SK-N-SH (cell line): Measurements from ENCODE around the gene NT5M. TPM values are rescaled to one million over a fixed set of nuclear protein-coding genes. Genes with fewer than 3 reads are reported as not detected.

Experiments used
- CTCF ChIA-PET: fragments of 300-600, 350-600 bp; formaldehyde crosslinking; extraction: SDS; loops from one replicate; lab custom pipeline; 2021; lab: Yijun Ruan, JAX
- POLR2A ChIA-PET: fragments of 350-600 bp; sonication (Branson Sonifier 250); formaldehyde crosslinking; extraction: SDS; loops from one replicate; lab custom pipeline; 2020; ENCODE audit warnings: antibody characterized with exemption, inconsistent platforms; lab: Yijun Ruan, JAX
- DNase-seq: peaks from one replicate; pipeline ENCODE4 v3.0.0; 2012
- H2AFZ ChIP-seq: fragments of 200-600 bp; sonication (generic); 2 replicates; pipeline ENCODE4 v1.8.1; 2016; ENCODE audit warnings: antibody characterized with exemption, mild to moderate bottlenecking, low read depth
- H3F3A ChIP-seq: fragments of 200-600 bp; sonication (generic); replicated peaks from 2 replicates; pipeline ENCODE3; 2016; ENCODE audit warnings: antibody characterized with exemption, mild to moderate bottlenecking; ENCODE audit not compliant: insufficient read depth
- H3K27ac ChIP-seq, 2 experiments: fragments of 200-500 bp in 1 of 2; fragments of 200-600 bp in 1 of 2; sonication (Bioruptor generic) in 1 of 2; sonication (generic), shearing (Covaris generic) in 1 of 2; 2 replicates each; pipeline versions ENCODE4 v1.5.1 to v1.6.1; 2014 to 2016; ENCODE audit warnings: low read depth in 2 of 2, inconsistent platforms in 1 of 2, low read length in 1 of 2, mild to moderate bottlenecking in 1 of 2, mixed read lengths in 1 of 2
- H3K27me3 ChIP-seq: fragments of 200-600 bp; sonication (generic), shearing (Covaris generic); 2 replicates; pipeline ENCODE4 v1.6.1; 2016; ENCODE audit warnings: mixed run types; ENCODE audit not compliant: insufficient read depth
- H3K36me3 ChIP-seq, 2 experiments: fragments of 200-500 bp in 1 of 2; fragments of 200-600 bp in 1 of 2; sonication (Bioruptor generic) in 1 of 2; sonication (generic) in 1 of 2; replicated peaks in 1 of 2; 2 replicates each; pipeline versions ENCODE3 to v1.5.1; 2014 to 2016; ENCODE audit warnings: low read length in 1 of 2, mild to moderate bottlenecking in 1 of 2; ENCODE audit not compliant: insufficient read depth in 2 of 2, control insufficient read depth in 1 of 2
- H3K4me1 ChIP-seq, 2 experiments: fragments of 200-500 bp in 1 of 2; fragments of 200-600 bp in 1 of 2; sonication (Bioruptor generic) in 1 of 2; sonication (generic), shearing (Covaris generic) in 1 of 2; 2 replicates each; pipeline versions ENCODE4 v1.5.1 to v1.6.1; 2014 to 2016; ENCODE audit warnings: low read depth in 1 of 2, low read length in 1 of 2, mixed run types in 1 of 2; ENCODE audit not compliant: insufficient read depth in 2 of 2, control insufficient read depth in 1 of 2
- H3K4me2 ChIP-seq: fragments of 200-600 bp; sonication (generic), shearing (Covaris generic); 2 replicates; pipeline ENCODE4 v1.6.1; 2017; ENCODE audit warnings: mixed run types
- H3K4me3 ChIP-seq, 2 experiments: fragments of 200-500 bp in 1 of 2; fragments of 200-600 bp in 1 of 2; sonication (Bioruptor generic) in 1 of 2; sonication (generic), shearing (Covaris generic) in 1 of 2; 2 replicates each; pipeline versions ENCODE4 v1.5.1 to v1.8.1; 2014 to 2016; ENCODE audit warnings: low read depth in 2 of 2, inconsistent platforms in 1 of 2, low read length in 1 of 2, mild to moderate bottlenecking in 1 of 2, mixed read lengths in 1 of 2, moderate library complexity in 1 of 2
- H3K79me2 ChIP-seq: fragments of 200-600 bp; sonication (generic); 2 replicates; pipeline ENCODE4 v1.8.1; 2017; ENCODE audit warnings: mild to moderate bottlenecking; ENCODE audit not compliant: insufficient read depth
- H3K9ac ChIP-seq: fragments of 200-600 bp; sonication (generic); 2 replicates; pipeline ENCODE4 v1.6.1; 2017; ENCODE audit warnings: mixed run types
- H3K9me2 ChIP-seq: fragments of 200-600 bp; sonication (generic); 2 replicates; pipeline ENCODE4 v1.6.1; 2017; ENCODE audit warnings: mixed run types
- H3K9me3 ChIP-seq: fragments of 200-600 bp; sonication (generic); 2 replicates; pipeline ENCODE4 v1.6.1; 2017; ENCODE audit warnings: mixed run types, mild to moderate bottlenecking, moderate library complexity
- H4K20me1 ChIP-seq: fragments of 200-600 bp; sonication (generic); 2 replicates; pipeline ENCODE4 v1.6.1; 2017; ENCODE audit warnings: mild to moderate bottlenecking, mixed run types; ENCODE audit not compliant: insufficient read depth
- CHD2 ChIP-seq: fragments of 150-350 bp; IDR thresholded peaks from 2 replicates; pipeline ENCODE4 v1.6.1; 2018; ENCODE audit warnings: low read length; ENCODE audit not compliant: partially characterized antibody
- ELF1 ChIP-seq: IDR thresholded peaks from 2 replicates; pipeline ENCODE4 v1.4.0; 2012
- EZH2phosphoT487 ChIP-seq: fragments of 200-600 bp; sonication (generic); IDR thresholded peaks from 2 replicates; pipeline ENCODE4 v1.6.1; 2017; ENCODE audit warnings: low read depth, mixed run types, mild to moderate bottlenecking, antibody characterized with exemption, moderate library complexity, borderline replicate concordance
- FOSL2 ChIP-seq: IDR thresholded peaks from 2 replicates; pipeline ENCODE4 v1.4.0; 2012; ENCODE audit warnings: low read depth, mild to moderate bottlenecking, moderate library complexity, borderline replicate concordance
- FOXM1 ChIP-seq: IDR thresholded peaks from 2 replicates; pipeline ENCODE4 v1.4.0; 2012; ENCODE audit warnings: low read depth, mild to moderate bottlenecking
- GABPA ChIP-seq: IDR thresholded peaks from 2 replicates; pipeline ENCODE4 v1.4.0; 2012; ENCODE audit warnings: low read depth, mild to moderate bottlenecking
- GATA2 ChIP-seq: sonication (generic); formaldehyde crosslinking; IDR thresholded peaks from 2 replicates; pipeline ENCODE4 v1.5.0; 2020; ENCODE audit warnings: mild to moderate bottlenecking, missing genetic modification reagents
- JUND ChIP-seq: IDR thresholded peaks from 2 replicates; pipeline ENCODE4 v1.4.0; 2012
- MXI1 ChIP-seq: IDR thresholded peaks from 2 replicates; pipeline ENCODE4 v1.6.1; 2012; ENCODE audit warnings: mild to moderate bottlenecking, low read depth, low read length, improper control_type of control experiment
- RCOR1 ChIP-seq: fragments of 150-350 bp; IDR thresholded peaks from 2 replicates; pipeline ENCODE4 v1.6.1; 2017; ENCODE audit warnings: antibody characterized with exemption, low read length
- SIN3A ChIP-seq: IDR thresholded peaks from 2 replicates; pipeline ENCODE4 v1.6.1; 2012; ENCODE audit warnings: low read depth, mild to moderate bottlenecking, low read length, moderate library complexity, borderline replicate concordance
- TAF1 ChIP-seq: IDR thresholded peaks from 2 replicates; pipeline ENCODE4 v1.6.1; 2012; ENCODE audit warnings: low read depth, mild to moderate bottlenecking, low read length, moderate library complexity, borderline replicate concordance
- ZBTB33 ChIP-seq: IDR thresholded peaks from 2 replicates; pipeline ENCODE4 v1.4.0; 2012; ENCODE audit warnings: low read depth, borderline replicate concordance
- WGBS: methylation state at CpG from one replicate; pipeline ENCODE4 v1.1.6; 2017; ENCODE audit warnings: low lambda C conversion rate; 5-methylcytosine and 5-hydroxymethylcytosine counted together
- polyA plus RNA-seq, 3 experiments: library from polyadenylated mRNA; depleted of rRNA; stranded (reverse); fragments of >200 nt; gene quantifications; 2 replicates each; pipeline ENCODE4 v1.2.3, GENCODE V29; 2012
- TF ChIP-seq, protein P1 (sequence below): IDR thresholded peaks from 2 replicates; pipeline ENCODE4 v1.4.0; 2012; ENCODE audit warnings: low read depth, borderline replicate concordance
- TF ChIP-seq, protein P2 (sequence below): fragments of 150-350 bp; IDR thresholded peaks from 2 replicates; pipeline ENCODE4 v1.6.1; 2017; ENCODE audit warnings: antibody characterized with exemption, low read length, low read depth, borderline replicate concordance
- TF ChIP-seq, protein P3 (sequence below): IDR thresholded peaks from 2 replicates; pipeline ENCODE4 v1.6.1; 2012; ENCODE audit warnings: mild to moderate bottlenecking, low read depth, low read length, moderate library complexity

The NT5M gene
- polyA plus RNA-seq, 1 of the 3 experiments (the other 2 are of a cell fraction): 3.9 TPM

DNA sequence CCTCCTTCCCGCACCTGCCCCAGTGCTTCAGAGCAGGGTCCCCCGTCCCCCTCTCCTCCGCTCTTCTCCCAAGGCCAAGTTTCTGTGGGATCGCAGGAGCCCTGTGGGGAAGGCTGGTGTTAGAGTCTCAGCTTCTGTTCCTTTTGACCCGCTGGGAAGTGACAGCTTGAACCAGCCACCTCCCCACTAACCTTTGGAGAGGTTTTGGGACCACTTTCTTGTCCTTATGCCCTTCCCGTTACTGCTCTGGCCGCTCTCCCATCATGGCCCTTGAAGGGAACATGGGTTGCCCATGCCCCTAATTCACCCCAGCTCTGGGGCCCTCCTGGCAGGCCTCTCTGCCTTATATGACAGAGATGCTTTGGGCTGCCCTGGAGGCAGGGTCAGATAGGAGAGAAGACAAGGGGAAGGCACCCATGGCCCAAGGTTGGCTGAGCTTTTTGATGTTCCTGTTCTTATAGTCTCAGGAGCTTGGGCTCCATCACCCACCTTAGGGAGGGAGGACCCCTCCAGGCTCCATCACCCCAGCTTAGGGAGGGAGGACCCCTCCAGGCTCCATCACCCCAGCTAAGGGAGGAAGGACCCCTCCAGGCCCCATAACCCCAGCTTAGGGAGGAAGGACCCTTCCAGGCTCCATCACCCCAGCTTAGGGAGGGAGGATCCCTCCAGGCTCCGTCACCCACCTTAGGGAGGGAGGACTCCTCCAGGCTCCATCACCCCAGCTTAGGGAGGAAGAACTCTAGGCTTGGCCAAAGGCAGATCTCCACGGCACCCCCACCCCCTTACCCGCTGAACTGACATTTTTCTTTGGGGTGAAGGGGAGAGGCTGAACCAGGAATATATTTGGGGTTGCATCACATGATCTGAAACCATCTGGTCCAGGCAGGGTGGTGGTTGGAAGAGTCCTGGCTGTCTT lies 45.0 kb downstream of the NT5M start:
- no peak overlapping the region for H3K4me3 ChIP-seq
- peak; percentile 14 for DNase-seq
- H3F3A ChIP-seq: no peaks in the 10 kb centered on the region
- POLR2A ChIA-PET: no interaction called here
- 92% methylated on average over 9 of the region's 10 CpGs for WGBS
- no peak for TF ChIP-seq MXI1
- no peak for TF ChIP-seq FOSL2
- TF ChIP-seq TAF1: no peak
- TF ChIP-seq FOXM1: no peak
- no peak overlapping the region for H3K27ac ChIP-seq
- H3K9ac ChIP-seq: no peak overlapping the region
- no peak overlapping the region for H2AFZ ChIP-seq
- CTCF ChIA-PET: interaction anchor here (1.2 to 2.7 kb wide), 3 partner anchors 8 to 293 kb away, joined by 3 to 11 read pairs (median 5); no protein-coding TSS in a partner anchor
- H3K27me3 ChIP-seq: no peaks in the 10 kb centered on the region
- H3K4me1 ChIP-seq: peaks cover 0 to 21% of the 10 kb centered on the region in 2 experiments; a peak in 1 of 4 replicates
- no peaks in the 10 kb centered on the region for H4K20me1 ChIP-seq
- H3K9me2 ChIP-seq: no peaks in the 10 kb centered on the region
- no peak overlapping the region for H3K4me2 ChIP-seq
- no peaks in the 10 kb centered on the region for H3K9me3 ChIP-seq
- H3K36me3 ChIP-seq: no peaks in the 10 kb centered on the region
- no peaks in the 10 kb centered on the region for H3K79me2 ChIP-seq

DNA sequence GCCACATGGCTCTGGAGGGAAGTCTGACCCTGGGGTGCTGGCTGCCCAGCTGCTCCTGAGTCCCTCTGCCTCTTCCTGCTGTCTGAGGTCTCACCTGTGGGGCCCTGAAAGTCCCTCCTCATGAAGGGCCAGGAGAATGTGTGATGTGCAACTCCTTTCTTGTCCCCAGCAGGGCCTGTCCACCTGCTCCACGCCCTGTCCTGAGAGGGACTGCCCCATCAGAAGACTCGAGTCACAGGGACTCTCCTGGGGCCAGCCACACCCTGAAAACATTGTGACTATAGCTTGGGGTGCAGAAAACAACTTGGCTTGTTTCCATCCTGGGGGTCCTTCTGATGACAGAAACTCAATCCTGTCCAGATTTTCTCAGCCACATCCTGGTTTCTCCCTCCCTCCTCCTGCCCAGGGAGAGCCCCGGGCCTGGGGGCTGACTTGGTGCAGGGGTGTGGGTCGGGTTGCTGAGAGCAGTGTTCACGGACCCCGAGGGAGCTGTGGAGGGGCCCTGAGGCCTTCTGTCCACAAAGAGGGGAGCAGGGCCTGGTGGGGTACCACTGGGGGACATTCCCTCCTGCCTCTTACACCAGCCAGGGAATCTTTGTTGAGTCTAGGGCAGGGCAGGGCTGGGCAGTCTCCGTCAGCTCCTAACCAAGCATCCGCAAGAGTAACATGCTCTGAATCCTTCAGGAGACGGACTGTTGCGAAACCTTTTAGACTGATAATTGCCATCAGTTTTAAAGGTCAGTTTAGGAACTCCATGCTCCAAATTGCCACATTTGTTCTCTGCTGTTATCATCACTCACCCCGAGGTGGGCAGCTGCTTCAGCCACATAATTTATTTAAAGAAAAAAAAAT lies 45.9 kb downstream of the NT5M start:
- Histone ChIP-seq H2AFZ (no peak overlapping the region), H3K27me3 (no peaks in the 10 kb centered on the region), H3K4me2 (no peak overlapping the region), H4K20me1 (no peaks in the 10 kb centered on the region), H3K4me1 (peaks cover 0 to 24% of the 10 kb centered on the region in 2 experiments; a peak in 1 of 4 replicates), H3F3A (no peaks in the 10 kb centered on the region), H3K27ac (no peak overlapping the region), H3K79me2 (no peaks in the 10 kb centered on the region), H3K4me3 (no peak overlapping the region), H3K9me2 (no peaks in the 10 kb centered on the region), H3K9me3 (no peaks in the 10 kb centered on the region), H3K36me3 (no peaks in the 10 kb centered on the region), H3K9ac (no peak overlapping the region)
- ChIA-PET POLR2A (no interaction called here), CTCF (interaction anchor here (2.7 to 7.7 kb wide), 2 partner anchors 220 to 290 kb away, joined by 11 to 155 read pairs; no protein-coding TSS in a partner anchor)
- WGBS: 50% methylated on average over 8 of the region's 11 CpGs
- peak; percentile 23 for DNase-seq
- TF ChIP-seq, protein P1, sequence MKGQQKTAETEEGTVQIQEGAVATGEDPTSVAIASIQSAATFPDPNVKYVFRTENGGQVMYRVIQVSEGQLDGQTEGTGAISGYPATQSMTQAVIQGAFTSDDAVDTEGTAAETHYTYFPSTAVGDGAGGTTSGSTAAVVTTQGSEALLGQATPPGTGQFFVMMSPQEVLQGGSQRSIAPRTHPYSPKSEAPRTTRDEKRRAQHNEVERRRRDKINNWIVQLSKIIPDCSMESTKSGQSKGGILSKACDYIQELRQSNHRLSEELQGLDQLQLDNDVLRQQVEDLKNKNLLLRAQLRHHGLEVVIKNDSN: no peak
- no peak for TF ChIP-seq TAF1
- no peak for TF ChIP-seq ZBTB33
- TF ChIP-seq ELF1: no peak
- TF ChIP-seq GATA2 (CRISPR knock-in tag): no peak
- no peak for TF ChIP-seq SIN3A
- TF ChIP-seq, protein P2, sequence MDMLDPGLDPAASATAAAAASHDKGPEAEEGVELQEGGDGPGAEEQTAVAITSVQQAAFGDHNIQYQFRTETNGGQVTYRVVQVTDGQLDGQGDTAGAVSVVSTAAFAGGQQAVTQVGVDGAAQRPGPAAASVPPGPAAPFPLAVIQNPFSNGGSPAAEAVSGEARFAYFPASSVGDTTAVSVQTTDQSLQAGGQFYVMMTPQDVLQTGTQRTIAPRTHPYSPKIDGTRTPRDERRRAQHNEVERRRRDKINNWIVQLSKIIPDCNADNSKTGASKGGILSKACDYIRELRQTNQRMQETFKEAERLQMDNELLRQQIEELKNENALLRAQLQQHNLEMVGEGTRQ: no peak
- no peak for TF ChIP-seq RCOR1
- no peak for TF ChIP-seq JUND
- no peak for TF ChIP-seq GABPA
- TF ChIP-seq EZH2phosphoT487: no peak
- no peak for TF ChIP-seq CHD2
- TF ChIP-seq, protein P3, sequence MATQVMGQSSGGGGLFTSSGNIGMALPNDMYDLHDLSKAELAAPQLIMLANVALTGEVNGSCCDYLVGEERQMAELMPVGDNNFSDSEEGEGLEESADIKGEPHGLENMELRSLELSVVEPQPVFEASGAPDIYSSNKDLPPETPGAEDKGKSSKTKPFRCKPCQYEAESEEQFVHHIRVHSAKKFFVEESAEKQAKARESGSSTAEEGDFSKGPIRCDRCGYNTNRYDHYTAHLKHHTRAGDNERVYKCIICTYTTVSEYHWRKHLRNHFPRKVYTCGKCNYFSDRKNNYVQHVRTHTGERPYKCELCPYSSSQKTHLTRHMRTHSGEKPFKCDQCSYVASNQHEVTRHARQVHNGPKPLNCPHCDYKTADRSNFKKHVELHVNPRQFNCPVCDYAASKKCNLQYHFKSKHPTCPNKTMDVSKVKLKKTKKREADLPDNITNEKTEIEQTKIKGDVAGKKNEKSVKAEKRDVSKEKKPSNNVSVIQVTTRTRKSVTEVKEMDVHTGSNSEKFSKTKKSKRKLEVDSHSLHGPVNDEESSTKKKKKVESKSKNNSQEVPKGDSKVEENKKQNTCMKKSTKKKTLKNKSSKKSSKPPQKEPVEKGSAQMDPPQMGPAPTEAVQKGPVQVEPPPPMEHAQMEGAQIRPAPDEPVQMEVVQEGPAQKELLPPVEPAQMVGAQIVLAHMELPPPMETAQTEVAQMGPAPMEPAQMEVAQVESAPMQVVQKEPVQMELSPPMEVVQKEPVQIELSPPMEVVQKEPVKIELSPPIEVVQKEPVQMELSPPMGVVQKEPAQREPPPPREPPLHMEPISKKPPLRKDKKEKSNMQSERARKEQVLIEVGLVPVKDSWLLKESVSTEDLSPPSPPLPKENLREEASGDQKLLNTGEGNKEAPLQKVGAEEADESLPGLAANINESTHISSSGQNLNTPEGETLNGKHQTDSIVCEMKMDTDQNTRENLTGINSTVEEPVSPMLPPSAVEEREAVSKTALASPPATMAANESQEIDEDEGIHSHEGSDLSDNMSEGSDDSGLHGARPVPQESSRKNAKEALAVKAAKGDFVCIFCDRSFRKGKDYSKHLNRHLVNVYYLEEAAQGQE: no peak
